SIG-M5 treated with dmso at 0.1 percent for 504 hours (cell line): ENCODE results near the gene LHFPL5.
A peak's percentile ranks its signal among the peaks of the same experiment; 100 is the strongest.

Experiments used
- DNase-seq: peaks from one replicate; lab custom pipeline; 2025; ENCODE audit not compliant: unreplicated experiment; lab: John Stamatoyannopoulos, UW

LHFPL5 gene

GRCh38 chr6:35790683-35791082, 14.5 kb upstream of the LHFPL5 start:
- no peak for DNase-seq

- no peak for DNase-seq
Measured at GRCh38 chr6:35794536-35795452, 10.4 kb upstream of the LHFPL5 start.

GRCh38 chr6:35795453-35796071, 9.6 kb upstream of the LHFPL5 start:
- no peak for DNase-seq

- DNase-seq = no peak
Measured at GRCh38 chr6:35796236-35796635, 8.9 kb upstream of the LHFPL5 start.

DNA sequence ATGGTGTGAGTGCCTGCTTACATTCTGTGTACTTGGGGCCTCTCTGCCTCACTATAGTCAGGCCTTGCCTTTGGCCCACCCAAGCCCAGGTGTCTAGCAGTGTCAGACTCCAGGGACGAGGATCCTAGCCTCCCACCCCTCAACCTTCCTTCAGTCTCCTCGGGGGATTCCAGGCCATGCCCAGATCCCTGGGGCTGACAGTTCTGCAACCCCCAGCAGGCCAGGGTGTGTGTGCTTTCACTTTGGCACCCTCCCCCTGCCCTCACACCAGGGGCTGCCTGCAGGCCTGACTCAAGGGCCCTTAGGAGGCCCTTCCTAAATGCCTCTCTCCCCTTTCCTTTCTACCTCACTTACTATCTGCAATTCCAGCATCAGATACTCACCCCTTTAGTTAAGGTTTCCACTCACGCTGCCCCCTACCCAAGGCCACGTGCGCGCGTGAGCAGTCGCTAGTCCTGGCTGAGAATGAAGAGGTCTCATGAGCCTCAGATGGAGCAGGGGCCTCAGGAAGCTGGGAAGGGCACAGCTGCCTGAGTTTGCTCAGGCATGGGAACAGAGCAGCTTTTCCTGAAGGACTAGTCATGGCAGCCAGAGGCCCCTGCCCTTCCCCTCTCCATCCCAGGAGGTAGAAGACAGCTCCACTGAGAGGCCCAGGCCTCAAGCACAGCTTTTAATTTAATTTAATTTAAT, 7.2 kb upstream of the LHFPL5 start:
- no peak for DNase-seq

GRCh38 chr6:35798706-35799105, 6.4 kb upstream of the LHFPL5 start:
- no peak for DNase-seq

DNA sequence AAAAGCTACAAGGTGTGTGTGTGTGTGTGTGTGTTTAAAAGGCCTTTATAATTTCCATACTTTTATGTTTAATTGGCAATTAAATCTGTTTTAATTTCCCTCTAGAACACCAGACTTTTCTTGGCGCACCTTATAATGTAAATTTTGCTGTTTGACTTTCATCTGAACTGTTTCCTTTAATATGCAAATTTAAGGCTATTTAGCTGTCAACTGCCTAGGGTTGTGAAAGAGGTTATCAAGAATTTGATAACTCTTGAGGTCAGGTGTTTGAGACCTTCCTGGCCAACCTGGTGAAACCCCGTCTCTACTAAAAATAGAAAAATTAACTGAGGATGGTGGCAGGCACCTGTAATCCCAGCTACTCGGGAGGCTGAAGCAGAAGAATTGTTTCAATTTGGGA, 4.0 kb upstream of the LHFPL5 start:
- DNase-seq = no peak

DNA sequence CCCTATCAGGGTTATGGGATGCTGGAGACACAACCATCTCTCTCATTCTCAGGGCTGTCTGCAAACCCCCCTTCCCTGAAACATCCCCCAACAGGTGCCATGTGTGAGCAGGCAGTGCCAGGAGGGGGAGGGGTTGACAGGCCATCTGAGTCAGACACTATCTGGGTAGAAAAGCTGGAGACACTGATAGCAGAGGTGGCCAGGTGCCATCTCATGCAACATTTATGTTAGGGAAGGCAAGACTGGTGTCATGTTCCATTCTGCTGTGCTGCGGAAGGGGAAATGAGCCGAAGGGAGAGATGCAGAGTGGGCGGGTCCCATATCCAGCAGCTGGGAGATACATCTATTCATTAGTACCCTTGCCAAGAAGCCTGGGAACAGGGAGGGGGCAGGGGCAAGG, 3.5 kb downstream of the LHFPL5 start:
- no peak for DNase-seq

DNA sequence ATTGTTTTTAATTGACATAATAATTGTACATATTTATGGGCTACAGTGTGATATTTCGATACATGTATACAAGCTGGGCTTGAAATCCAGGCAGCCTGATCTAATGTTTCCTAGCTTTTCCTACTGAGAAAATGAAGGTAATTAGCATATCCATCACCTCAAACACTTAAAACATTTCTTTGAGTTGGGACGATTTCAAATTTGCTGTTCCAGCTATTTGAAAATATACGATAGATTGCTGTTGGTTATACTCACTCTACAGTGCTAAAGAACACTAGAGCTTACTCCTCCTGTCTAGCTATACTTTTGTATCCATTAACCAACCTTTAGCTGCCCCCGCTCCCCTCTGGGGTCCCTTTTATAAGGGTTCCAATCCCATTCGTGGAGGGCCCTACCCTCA, 4.7 kb downstream of the LHFPL5 start:
- DNase-seq = no peak

DNA sequence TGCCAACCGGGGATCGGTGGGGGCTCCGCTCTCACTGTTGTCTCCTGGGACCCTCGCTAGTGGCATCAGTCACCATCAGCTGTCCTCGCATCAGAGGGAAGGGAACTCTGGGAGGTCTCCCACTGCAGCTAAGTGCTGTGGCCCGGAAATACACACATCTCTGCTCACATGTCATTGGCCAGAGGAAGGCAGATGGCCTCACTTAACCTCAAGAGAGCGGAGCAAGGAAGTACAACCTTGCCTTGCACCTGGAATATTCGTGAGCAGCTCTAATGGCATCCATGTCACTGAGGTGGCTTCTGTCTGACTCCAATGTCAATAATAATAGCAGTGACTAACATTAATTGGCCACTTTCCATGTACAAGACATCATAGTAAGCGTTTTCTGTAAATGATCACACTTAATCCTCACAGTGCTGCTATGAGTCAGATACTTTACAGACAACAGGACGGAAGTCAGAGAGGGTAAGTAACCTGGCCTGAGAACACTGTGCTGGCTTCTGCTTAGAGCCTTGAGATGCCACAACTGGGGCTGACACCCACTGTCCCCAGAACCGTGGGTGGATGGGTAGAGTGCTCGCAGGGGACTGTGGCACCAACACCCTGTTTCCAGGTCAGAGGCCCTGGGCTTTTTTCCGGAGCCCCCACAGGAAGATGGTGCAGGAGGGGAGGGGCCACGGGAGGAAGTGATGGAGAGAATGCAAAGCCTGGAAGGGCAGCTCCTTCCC, 6.0 kb downstream of the LHFPL5 start:
- no peak for DNase-seq

GRCh38 chr6:35811699-35811995, 6.5 kb downstream of the LHFPL5 start:
- no peak for DNase-seq

DNA sequence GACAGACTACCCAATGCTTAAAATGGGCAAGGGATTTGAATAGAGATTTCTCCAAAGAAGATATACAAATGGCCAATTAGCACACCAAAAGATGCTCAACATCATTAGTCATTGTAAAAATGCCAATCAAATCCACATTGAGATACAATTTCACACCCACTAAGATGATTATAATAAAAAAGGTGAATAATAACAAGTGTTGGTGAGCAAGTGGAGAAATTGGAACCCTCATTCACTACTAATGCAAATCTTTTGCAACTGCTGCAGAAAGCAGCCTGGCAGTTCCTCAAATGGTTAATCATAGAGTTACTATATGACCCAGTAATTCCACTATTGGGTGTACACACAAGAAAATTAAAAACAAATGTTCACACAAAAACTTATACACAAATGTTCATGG, 12.4 kb downstream of the LHFPL5 start:
- no peak for DNase-seq

GRCh38 chr6:35823601-35824000, 18.4 kb downstream of the LHFPL5 start:
- DNase-seq = no peak

DNA sequence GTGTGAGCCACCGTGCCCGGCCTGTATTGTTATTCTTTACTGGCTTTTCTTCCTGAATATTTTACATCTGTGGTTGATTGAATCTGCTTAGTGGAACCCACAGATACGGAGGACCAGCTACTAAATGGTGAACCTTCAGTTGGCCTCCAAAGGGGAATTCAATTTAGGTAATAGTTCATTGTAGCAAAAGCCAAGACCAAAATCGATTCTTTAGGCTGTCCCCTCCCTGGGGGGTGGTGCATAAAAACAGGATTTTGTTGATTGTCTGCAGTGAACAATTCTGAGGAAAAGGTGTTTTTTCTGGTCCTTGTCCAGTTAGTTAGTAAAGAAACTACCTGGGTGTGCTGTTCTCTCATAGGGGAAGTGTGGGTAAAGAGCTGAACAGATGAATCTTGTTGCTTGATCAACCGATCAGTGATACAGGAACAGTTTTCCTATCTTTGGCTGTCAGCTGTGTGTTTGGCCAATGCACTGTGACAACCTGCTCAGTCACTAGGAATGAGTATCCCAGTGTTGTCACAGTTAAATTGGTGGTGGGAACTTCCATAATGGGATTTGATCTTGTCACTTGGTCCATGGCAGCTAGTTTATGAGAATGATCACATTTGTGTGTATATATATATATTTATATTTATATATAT, 19.5 kb downstream of the LHFPL5 start:
- DNase-seq = no peak

- no peak for DNase-seq
Measured at GRCh38 chr6:35829306-35829705, 24.2 kb downstream of the LHFPL5 start.

- no peak for DNase-seq
Measured at GRCh38 chr6:35831257-35832007, 26.3 kb downstream of the LHFPL5 start.

GRCh38 chr6:35833536-35833935, 28.4 kb downstream of the LHFPL5 start:
- peak; percentile 42 for DNase-seq

DNA sequence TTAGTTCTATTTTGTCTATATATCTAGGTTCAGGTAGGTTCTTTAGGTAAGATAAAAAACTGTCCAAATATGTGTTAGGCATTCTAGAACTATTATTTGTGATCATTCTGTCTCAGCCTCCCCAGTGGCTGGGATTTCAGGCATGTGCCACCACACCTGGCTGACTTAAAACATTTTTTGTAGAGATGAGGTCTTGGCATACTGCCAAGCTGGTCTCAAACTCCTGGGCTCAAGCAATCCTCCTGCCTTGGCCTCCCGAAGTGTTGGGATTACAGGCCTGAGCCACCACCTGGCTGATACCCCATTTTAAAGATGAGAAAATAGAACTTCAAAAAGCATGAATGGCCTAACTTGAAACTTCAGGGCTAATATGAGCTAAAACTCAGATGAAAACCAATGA, 33.9 kb downstream of the LHFPL5 start:
- DNase-seq = no peak

DNA sequence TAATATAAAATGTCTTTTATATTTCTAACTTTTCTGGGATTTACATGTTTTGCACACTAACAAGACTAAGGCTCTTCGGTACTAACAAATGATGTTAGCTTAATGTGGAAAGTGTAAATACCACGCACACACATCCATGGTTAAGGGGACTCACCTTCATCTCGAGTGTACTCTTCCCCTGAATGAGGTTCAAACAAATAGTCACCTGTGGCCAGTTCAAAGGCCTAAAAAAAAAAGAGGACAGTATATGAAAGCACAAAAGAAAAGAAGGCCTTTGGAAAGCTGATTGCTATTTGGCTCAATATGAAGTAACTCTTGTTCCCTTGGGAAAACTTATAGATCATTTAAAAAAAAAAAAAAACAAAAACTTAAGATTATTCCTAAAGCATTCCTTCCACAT, 37.2 kb downstream of the LHFPL5 start:
- DNase-seq = no peak

- DNase-seq = no peak
Measured at GRCh38 chr6:35844290-35844689, 39.1 kb downstream of the LHFPL5 start.
